Inflammatory macrophage treated with lipopolysaccharide for 4 hours (primary cell): ENCODE measurements around the gene AAMP.
A peak's percentile ranks its signal among the peaks of the same experiment; 100 is the strongest.

Experiments used
- DNase-seq: peaks from one replicate; pipeline ENCODE4 v3.0.0-alpha.2; 2020

AAMP gene

DNA sequence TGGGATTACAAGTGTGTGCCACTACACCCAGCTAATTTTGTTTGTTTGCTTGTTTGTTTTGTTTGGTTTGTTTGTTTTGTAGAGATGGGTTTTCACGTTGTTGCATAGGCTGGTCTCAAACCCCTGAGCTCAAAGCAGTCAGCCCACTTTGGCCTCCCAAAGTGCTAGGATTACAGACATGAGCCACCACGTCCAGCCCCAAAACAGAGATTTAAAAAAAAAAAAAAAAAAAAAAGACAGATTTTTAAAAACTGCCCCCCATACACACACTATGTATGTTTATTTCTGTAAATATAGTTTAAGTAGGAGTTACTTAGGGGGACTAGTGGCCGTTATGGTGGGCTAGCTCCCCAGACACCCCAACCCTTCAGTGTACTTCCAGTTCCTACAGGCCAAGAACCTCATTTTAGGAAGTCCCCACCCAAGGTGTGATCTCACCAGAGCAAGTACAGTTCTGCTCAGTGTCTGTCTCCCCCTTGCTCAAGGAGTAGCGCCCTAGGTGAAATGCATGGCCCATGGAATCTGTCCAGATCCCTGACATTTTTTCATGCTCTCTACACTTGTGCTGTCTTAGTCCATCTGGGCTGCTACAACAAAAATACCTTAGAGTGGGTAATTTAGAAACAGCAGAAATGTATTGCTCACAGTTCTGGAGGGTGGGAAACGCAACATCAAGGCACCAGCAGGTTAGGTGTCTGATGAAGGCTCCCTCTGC is 23.9 kb upstream of the AAMP start:
- peak; percentile 72 for DNase-seq

DNA sequence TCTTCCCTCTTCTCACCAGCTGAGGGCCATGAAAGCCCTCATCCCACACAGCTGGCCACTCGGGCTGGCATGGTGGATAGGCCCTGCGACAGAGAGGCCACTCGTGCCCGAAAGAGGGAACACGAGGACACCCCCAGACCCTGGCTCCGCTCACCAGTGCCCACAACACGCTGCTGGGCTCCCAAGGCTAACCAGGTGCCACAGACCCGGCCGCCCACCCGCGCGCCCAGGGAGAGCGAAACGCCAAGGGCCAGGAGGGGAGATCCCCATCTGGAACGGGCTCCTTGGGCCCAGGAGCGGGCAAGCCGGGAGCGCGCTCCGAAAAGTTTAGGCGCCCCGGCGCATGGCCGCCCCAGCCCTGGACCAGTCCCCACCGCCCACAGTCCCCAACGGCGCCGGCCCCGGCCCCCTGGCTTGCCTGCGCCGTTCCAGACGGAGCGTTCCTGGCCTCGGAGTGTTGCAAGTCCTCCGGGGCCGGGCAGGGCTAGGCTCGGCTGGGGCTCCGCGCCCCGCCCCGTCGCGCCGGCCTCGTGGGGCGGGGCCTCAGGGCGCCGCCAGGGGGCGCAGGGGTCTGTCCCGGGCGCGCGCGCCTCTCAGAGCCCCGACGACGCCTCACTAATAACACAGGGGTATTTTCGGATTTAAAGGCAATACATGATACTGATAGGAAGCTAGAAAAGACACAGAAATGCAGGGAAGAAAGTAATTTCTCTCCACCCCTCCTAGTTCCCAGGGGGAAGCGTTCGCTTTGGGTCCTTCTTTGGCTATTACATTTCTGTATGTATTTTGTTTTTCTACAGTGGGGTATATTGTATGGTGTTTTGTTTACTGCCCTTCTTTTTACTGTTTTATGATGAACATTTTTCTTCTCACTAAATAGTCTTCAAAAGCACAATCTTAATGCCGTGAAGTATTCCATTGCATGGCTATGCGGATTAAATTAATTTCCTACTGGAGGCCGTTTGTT is 22.4 kb upstream of the AAMP start, which contains the start of gene TMBIM1:
Gene TMBIM1 (minus strand): TSS at position 456 of the 967 bp plus-strand sequence. CDS start 10,362 bp downstream, outside the sequence.
- DNase-seq: peak; percentile 83

DNA sequence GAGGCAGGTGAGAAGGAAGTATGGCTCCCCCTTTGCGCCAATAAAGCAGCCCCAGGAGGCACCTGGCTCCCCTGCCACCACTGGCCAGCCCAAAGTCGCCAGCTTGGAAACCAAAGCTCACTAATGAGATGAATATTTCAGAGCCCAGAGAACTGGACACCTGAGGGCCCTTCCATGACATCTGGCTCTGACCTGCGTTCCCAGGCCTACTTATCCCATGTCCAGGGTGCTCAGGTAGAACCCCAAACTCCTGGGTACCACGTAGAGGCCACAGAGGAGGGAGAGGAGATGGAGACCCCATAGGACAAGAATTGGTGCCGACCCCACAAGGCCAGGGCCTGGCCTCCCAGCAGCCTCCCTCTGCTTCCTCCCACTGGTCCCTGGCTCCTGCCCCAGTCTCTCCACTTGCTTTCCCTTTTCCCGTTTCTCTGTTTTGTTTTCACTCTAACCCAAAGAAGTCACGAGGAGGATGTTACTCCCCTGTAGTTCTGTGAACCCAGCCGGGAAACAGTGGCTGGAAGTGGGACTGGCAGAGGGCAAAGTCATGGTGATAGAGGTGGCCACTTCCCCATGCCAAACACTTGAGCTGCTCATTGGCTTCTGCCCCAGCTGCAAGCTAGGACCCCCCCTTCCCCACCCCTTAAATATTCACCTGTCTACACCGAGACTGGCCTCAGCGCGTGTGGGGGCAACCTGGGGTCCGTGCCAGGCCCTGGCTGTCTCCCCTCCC is 21.5 kb upstream of the AAMP start:
- DNase-seq: peak; percentile 87

DNA sequence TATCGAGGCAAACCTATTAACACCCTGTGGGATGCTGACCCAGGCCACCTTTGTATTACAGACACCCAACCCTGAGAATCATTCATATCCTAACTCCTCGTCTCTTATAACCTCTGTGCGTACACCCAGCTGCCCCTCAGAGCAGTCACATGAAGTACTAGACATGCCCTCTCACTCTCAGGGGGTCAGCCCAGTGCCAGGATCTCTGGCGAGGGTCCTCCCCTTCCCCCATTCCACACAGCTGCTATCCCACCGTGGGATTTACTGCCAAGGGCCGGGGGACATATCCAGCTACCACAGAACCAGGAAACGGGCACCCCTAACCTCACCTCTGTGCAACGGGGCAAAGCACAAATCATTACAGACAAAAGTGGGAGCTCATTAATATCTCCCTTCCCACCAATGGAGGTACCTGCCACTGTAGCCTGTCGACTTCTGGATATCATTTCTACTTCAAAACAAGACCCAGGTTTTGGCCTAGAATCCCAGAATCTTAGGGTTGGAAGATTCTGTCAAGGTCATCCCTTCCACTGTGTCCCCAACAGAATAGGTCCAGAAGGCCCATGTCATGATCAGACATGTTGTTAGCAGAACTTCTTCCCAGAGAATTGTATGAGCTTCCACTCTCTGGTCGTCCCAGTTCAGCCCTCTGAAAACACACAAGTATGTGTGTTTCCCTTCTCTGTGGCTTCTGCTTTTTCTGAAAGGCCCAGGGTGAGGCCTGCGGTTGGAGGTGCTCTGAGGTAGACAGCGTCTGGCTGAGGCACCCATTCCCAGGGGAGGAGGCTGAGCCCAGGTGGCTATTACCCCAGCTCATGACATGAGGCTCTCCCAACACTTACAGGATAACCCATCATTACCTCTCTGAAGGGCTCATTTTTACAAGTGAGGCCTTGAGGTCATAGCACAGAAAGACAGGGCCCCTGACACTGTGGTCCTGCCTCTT is 20.7 kb upstream of the AAMP start:
- peak; percentile 51 for DNase-seq

DNA sequence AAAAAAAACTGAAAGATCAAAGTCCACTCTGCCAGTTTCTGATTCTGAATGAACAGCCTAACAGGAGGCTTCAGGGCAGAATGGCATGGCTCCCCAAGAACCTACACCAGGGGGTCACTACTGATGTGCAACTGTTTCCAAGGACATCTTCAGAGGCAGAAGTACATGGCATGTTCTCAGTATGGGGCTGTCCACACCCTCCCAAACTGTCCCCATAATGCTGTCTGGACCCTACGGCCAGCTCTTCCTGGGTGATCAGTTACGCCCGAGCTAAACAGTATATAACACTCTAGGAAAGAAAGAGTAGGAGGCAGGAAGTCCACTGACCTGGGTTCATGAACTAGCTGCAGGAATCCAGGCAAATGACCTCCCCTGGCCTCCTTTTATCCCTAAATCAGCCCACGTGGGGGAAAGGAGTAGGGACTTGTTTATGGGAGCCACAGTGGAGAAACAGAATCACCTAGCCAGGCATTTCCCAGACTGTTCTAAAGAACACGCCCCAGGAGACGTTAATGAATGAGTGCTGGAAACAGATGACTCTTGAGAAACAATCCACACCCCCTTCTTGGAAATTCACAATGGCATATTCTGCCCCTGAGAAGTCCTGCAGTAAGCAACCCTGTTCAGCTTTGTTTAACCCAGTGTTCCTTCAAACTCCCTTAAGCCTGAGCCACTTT is 19.8 kb upstream of the AAMP start:
- peak; percentile 40 for DNase-seq

DNA sequence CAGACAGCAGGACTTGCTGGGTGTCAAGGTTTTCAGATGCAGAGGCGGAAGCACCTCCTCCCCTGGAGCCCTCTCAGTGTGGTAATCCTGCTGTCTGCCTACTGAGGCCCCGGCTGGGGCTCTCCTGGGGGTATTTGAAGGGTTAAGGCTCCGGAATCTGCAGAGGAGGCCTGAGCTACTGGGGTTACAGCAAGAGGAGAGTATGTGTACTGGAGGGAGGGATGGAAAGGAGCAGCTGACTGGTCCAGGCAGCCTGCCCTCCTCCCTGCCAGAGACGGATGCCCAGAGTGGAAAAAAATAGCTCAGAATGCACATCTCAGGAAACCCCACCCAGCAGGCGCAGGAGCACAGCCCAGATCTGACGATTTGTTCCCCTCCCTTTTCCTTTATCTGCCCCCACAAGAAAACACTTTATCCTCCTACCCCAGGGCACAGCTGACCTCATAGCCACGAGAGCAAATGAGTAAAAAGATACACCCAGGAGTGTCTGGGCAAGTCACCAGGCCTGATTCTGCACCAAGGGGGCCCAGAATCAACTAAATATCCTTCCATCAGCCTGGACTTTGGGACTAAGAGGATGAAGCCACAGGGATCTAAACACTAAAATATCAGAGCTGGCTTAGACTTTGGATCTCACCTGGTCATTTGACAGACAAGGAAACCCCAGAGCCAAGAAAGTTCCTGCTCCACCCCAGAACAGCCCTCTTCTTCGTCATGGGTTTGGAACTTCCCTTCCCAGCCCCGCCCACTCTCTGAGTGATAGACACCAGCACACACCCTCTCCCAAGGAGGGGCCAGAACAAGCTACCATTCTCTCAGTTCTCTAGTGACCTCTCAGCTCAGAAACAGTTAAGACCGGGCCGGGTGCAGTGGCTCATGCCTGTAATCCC is 16.9 kb upstream of the AAMP start:
- DNase-seq: peak; percentile 98

DNA sequence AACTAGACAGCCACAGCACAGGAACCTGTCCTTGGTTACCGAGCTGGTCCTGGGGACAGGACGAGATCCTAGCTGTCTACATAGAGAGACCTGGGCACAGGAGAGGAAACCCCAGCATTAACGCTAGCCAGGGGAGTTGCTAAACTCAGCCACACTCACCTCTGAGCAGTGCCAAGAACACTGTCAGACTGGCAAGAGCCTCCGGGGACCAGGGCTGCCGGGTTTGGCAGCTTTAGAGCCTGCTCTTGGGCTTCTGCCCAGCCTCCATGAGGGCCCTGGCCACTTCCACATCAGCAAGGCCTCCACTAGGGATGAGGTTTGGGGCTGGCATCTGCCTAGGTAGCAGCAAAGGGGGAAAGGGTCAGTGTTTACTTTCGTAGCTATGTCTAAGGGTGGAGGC is 15.7 kb upstream of the AAMP start:
- DNase-seq: no peak

DNA sequence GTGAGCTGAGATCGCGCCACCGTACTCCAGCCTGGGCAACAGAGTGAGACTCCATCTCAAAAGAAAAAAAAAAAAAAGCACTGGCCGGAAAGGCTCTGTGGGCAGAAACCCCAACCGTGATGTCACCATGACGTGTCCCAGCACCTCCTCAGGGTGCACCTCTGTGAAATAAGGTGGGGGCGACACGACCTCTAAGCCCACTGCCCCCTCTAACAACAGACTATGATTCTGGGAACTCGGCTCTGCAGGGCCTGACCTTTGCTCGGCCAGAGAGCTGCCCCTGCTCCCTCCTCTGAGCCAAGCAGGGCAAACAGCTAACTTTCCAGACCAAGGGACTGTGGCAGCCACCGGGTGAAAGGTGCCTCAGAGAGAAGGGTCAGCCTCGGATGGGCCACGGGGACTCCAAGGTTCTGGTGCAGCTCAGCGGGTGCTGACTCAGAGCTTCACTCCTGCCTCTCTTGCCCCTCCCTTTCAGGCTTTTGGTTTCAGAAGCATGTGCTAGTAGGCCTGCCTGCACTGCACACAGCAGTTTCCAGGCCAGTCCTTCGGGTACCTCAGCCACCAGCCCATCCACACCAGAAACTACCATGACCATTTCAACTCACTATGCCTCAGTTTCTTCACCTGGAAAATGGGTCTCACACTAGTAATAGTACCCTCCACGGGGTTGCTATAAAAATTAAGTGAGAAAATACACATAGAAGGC is 14.3 kb upstream of the AAMP start:
- peak; percentile 70 for DNase-seq

DNA sequence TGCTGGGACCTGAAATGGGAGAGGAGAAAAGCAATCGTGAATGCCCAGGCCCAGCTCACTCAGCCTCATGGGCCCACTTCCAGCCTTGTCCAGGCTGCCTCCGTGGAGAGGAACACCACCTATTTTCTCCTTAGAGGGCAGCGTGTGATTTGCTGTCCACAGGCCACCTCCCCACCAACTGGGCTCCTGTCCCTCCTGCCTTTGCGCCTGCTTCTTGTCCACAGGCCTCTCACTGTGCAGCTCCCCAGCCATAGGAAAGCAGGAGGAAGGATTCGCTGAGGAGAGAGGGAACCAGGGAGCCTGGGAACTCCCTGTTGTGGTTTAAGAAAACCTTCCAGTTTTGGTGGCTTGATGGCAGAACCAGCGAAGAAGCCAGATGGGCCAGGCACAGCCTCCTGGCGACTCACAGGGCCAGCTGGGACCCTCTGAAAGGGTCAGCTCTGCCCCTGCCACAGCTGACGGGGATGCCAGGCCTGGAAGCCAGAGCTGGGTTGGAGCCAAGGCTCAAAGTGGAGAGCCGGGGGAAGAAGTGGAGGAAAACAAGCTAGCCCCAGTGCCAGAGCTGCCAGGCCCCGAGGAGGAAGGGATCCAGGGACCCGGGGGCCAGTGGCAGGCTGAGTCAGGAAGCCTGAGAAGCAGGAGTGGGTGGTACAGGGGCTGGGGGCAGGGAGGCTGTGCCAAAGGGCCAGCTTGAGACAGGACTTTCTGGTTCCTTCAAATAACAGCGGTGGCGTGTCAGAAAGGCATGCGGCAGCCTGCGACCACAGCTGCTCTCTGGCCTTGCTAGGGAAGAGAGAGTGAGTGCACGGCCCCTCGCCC is 12.4 kb upstream of the AAMP start:
- DNase-seq: peak; percentile 34

DNA sequence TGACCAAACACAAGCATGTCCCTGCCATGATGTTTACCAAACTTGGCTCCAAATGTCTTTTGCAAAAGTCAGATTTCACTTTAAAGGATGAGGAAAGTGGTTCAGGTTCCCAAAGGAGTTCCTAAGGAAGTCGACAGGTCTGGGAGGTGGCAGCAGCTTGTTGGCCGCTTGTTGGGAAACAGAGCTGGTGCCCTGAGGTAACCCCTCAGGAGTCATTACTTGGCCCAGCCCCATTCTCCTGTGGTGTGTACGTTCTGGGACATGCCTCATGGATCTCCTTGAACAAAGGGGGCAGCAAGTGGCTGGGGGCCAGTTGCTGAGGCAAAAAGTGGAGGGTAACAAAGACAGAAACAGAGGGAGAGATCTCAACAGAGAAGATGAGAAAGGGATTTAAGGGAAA is 11.5 kb upstream of the AAMP start:
- no peak for DNase-seq

DNA sequence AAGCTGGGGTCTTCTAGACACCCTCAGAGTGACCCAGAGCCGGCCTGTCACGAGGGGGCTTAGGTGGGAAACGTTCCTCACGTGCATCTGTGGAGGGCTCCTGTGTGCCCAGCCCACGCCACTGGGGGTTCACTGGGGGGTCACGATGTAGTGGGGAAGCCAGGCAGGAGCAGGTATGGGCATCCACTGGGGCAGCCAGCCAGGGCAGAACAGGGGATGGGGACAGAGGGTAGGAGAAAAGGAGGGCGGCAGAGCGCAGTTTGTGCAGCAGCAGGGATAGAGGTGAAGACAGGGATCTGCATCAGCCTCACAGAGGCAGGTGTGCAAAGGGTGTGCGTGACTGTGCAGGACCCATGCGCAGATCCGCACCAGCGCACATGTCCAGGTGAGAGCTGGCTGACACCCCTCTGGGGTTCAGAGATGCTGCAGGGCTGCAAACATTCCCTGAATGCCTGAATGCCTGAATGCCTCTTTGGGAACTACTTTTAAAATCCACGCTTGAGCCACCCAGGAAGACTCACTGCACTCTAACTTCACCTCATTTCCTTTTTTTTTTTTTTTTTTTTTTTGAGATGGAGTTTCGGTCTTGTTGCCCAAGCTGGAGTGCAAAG is 10.4 kb upstream of the AAMP start:
- DNase-seq: no peak

DNA sequence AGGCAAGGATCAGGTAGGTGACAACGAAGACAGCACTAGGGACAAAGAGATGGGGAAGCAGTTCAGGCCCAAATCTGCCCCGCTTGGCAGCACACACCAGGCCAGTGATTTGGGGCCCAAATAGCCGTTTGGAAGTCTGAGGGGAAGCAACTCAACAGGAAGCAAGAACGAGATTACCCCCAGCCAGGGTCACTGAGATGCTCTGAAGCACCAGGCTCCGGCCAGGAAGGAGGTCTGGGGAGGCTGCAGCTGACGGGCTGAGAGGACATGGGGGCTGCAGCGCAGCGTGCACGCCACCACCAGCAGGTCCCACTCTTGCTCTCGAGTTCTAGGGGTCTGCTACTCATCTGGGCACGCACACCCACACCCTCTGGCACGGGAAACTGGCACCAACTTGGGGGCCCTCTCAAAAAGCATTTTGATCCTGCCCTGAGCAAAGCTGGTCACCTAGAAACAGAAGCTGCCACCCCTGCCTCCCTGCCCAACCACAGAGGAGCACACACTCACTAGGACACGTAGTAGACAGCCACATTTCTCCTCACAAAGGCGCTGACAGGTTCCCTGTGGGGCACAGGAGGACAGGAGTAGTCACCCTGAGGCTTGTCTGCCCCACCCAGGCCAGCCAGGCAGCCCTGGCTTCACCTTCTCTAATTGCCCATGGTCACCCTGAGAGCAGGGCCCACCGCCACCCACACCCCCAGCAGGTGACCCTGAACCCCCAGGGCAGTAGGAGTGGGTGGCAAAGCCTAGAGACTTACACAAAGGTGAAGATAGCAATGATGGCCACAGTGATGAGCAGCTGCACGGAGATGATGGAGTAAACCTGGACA is 8.8 kb upstream of the AAMP start:
- no peak for DNase-seq

DNA sequence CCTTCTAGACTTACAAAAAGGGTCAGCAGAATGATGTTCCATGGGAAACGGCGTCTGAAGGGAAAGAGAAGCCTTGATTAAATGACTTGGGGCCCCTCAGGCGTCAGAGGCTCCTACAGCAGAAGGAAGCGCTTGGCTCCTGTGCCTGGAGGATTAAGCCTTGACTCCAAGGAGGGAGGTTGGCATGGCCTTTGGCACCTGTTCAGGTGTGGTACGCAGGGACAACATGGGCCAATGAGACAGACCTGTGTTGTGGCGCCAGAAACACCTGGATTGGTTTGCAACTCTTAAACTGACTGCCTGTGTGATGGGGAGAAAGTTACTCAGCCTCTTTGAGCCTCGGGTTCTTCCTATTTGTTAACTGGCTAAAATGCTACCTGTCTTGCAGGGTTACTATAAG is 8.0 kb upstream of the AAMP start:
- no peak for DNase-seq

DNA sequence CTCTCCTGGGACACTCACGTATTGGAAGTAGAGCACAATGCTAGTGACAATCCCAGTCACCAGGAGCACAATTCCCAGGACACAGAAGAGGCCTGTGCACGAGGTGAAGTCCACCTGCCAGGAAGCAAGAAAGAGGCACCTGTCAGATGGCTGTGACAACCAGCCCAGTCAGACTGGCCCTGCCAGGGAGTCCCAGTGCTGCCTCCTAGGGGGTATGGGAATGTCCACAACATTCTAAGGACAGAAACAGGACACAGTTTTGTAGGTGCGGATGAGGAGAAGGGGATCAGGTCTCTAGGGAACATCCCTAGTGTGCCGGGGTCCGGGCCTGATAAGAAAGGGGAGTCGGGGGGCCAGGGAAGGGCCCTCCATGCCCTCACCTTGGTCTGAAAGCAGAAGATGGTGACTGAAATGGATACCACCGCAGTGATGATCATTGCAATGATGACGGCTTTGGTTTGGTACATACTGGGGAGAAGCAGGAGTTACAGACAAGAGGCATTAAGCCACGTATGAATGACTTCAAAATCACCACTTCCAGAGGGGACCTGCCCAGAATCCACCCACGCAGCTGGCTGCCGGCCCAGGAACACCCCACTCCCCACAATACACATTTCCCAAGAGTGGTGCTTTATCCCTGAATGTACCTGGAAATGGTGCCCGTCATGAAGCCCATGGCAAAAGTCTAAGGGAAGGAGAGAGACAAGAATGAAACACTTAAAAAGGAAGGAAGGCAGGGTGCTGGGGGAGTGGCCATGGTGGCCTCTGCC is 7.2 kb upstream of the AAMP start:
- DNase-seq: no peak

DNA sequence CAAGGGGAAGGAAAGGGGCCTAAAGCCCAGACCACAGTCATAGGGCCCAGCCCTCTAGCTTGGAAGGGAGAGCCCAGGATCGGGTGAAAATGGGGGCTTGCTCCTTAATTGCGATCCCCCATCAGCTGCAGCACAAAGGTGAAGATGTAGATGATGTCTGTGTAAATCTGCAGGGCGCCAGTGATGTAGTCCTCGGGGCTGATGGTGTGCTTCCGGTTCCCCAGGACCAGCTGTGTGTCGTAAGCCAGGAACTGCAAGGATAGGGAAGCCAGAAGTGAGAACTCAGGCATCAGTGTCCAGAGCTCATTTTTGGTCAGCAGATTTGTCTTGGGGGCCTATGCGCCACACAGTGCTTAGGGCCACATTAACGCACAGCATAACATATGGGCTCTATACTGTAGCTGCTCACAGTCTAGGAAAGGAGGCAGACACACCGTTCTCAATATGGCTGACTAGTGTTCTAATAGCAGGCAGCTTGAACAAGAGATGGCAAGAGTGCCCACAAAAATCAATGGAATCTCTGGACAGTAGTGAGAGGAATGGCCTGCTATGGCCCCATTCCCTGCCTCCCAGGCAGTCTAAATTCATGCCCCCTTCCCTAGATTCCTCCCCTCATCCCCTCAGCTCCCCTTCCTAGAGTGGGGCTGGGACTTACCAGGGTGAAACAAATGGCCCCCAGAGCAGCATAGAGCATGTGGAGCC is 5.6 kb upstream of the AAMP start:
- peak; percentile 59 for DNase-seq

DNA sequence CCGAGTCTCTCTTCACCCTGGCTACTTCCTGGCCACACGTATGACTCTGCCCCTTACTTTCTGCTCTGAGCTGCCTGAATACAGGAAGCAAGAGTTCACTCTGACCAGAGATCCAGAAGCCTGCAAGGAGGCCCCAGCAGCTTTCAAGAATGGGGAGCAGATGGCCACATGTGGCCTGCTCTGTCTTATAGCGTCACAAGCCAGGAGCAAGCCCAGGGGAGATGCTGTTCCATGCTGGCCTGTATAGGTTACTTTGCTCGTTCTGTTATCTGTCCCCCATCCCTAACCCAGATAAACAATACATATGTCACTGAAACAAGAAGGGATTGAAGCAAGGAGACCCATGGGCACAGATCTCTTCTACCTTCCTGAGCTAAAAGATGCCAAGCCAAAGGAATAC is 4.6 kb upstream of the AAMP start:
- DNase-seq: no peak
